ENCODE data around the gene DGKA. TPM values are rescaled to one million over a fixed set of nuclear protein-coding genes. Genes with fewer than 3 reads are reported as not detected.

DGKA gene
- polyA plus RNA-seq, 1 of the 3 experiments (the other 2 are of a cell fraction) = 75.9 TPM

DNA sequence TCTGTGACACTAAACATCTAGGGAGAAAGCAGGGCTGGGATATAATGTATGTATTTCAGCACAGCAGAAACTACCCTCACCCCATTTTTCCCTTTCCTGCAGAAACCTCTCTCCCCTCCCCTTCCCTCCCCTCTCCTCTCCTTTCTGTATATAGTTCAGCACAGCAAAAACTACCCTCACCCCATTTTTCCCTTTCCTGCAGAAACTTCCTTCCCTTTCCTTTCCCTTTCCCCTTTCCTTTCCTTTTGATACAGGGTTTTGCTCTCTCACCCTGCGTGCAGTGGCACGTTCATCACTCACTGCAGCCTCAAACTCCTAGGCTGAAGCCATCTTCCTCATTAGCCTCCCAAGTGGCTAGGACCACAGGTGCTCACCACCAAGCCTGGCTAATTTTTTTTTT is 32.8 kb downstream of the DGKA start:
- Histone ChIP-seq H4K20me1 (ENCODE audit: insufficient read depth) (no peaks in the 10 kb centered on the region), H3F3A (replicated peaks; ENCODE audit: insufficient read depth) (peaks cover 8% of the 10 kb centered on the region), H3K9me3 (no peaks in the 10 kb centered on the region), H3K36me3 (replicated peaks in 1 of 2; ENCODE audit: control insufficient read depth in 1 of 2, insufficient read depth in 2 of 2, low read length in 1 of 2) (peaks cover 0 to 4% of the 10 kb centered on the region in 2 experiments), H3K4me3 (ENCODE audit: low read depth in 2 of 2, low read length in 1 of 2) (no peak overlapping the region), H3K79me2 (ENCODE audit: insufficient read depth) (peaks cover 20% of the 10 kb centered on the region), H3K4me1 (ENCODE audit: control insufficient read depth in 1 of 2, insufficient read depth in 2 of 2, low read depth in 1 of 2, low read length in 1 of 2) (peaks cover 14 to 20% of the 10 kb centered on the region in 2 experiments; a peak in 3 of 4 replicates), H3K4me2 (no peak overlapping the region), H2AFZ (ENCODE audit: low read depth) (no peak overlapping the region), H3K9me2 (no peaks in the 10 kb centered on the region), H3K27me3 (ENCODE audit: insufficient read depth) (no peaks in the 10 kb centered on the region), H3K9ac (no peak overlapping the region), H3K27ac (ENCODE audit: low read depth in 2 of 2, low read length in 1 of 2) (no peak overlapping the region)
- CTCF ChIA-PET = no interaction called here
- TF ChIP-seq, protein P1, sequence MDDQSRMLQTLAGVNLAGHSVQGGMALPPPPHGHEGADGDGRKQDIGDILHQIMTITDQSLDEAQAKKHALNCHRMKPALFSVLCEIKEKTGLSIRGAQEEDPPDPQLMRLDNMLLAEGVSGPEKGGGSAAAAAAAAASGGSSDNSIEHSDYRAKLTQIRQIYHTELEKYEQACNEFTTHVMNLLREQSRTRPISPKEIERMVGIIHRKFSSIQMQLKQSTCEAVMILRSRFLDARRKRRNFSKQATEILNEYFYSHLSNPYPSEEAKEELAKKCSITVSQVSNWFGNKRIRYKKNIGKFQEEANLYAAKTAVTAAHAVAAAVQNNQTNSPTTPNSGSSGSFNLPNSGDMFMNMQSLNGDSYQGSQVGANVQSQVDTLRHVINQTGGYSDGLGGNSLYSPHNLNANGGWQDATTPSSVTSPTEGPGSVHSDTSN (IDR thresholded peaks at IDR 0.05) = no peak
- TF ChIP-seq JUND (IDR thresholded peaks at IDR 0.05) = no peak
- TF ChIP-seq, protein P2, sequence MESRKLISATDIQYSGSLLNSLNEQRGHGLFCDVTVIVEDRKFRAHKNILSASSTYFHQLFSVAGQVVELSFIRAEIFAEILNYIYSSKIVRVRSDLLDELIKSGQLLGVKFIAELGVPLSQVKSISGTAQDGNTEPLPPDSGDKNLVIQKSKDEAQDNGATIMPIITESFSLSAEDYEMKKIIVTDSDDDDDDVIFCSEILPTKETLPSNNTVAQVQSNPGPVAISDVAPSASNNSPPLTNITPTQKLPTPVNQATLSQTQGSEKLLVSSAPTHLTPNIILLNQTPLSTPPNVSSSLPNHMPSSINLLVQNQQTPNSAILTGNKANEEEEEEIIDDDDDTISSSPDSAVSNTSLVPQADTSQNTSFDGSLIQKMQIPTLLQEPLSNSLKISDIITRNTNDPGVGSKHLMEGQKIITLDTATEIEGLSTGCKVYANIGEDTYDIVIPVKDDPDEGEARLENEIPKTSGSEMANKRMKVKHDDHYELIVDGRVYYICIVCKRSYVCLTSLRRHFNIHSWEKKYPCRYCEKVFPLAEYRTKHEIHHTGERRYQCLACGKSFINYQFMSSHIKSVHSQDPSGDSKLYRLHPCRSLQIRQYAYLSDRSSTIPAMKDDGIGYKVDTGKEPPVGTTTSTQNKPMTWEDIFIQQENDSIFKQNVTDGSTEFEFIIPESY (IDR thresholded peaks at IDR 0.05; ENCODE audit: borderline replicate concordance, low read depth) = no peak
- TF ChIP-seq, protein P3, sequence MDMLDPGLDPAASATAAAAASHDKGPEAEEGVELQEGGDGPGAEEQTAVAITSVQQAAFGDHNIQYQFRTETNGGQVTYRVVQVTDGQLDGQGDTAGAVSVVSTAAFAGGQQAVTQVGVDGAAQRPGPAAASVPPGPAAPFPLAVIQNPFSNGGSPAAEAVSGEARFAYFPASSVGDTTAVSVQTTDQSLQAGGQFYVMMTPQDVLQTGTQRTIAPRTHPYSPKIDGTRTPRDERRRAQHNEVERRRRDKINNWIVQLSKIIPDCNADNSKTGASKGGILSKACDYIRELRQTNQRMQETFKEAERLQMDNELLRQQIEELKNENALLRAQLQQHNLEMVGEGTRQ (IDR thresholded peaks at IDR 0.05; ENCODE audit: borderline replicate concordance, low read depth, low read length) = no peak
- TF ChIP-seq TAF1 (IDR thresholded peaks at IDR 0.05; ENCODE audit: borderline replicate concordance, low read depth, low read length) = no peak
- TF ChIP-seq NRF1 (IDR thresholded peaks at IDR 0.05; ENCODE audit: low read depth, low read length) = no peak
- TF ChIP-seq TCF12 (IDR thresholded peaks at IDR 0.05) = no peak
- no peak for TF ChIP-seq NFIC (IDR thresholded peaks at IDR 0.05; ENCODE audit: borderline replicate concordance)
- no peak for TF ChIP-seq MEF2A (IDR thresholded peaks at IDR 0.05; ENCODE audit: borderline replicate concordance, low read depth)
- TF ChIP-seq CHD2 (IDR thresholded peaks at IDR 0.05; ENCODE audit: low read length, partially characterized antibody) = no peak
- no peak for DNase-seq
- WGBS (ENCODE audit: low lambda C conversion rate) = 88% methylated on average over 2 of the region's 2 CpGs
- POLR2A ChIA-PET = no interaction called here

DNA sequence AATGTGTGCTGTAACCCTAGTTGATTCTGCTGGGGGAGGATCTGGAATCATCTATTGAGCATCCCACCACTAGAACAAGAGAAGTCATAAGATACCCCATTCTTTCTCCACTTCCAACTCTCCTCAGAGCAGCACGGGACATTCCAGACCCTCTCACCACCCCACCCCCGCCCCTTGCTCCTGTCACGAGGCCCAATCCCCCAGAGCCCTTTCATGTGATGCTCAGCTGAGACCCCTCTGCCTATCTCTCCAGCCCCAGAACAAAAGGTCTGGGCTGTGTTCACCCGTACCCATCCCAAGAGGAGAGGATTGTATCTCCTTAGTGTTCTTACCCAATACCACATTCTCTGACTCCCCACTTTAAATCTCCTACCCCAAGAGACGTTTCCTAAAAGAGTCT is 34.3 kb downstream of the DGKA start:
- no peak overlapping the region for H3K9ac ChIP-seq
- TF ChIP-seq GATA2 (CRISPR knock-in tag; IDR thresholded peaks at IDR 0.05) (no peak), POLR2AphosphoS5 (IDR thresholded peaks at IDR 0.05; ENCODE audit: low read depth, low read length) (no peak), SMC3 (IDR thresholded peaks at IDR 0.05; ENCODE audit: low read depth, low read length) (no peak), EP300 (IDR thresholded peaks at IDR 0.05; ENCODE audit: borderline replicate concordance in 1 of 2, low read depth in 1 of 2, low read length in 1 of 2) (no peak), RAD21 (IDR thresholded peaks at IDR 0.05; ENCODE audit: low read length) (no peak), MXI1 (IDR thresholded peaks at IDR 0.05; ENCODE audit: low read depth, low read length) (no peak), MEF2A (IDR thresholded peaks at IDR 0.05; ENCODE audit: borderline replicate concordance, low read depth) (no peak), TEAD4 (IDR thresholded peaks at IDR 0.05; ENCODE audit: borderline replicate concordance, insufficient read depth) (no peak), RFX5 (IDR thresholded peaks at IDR 0.05; ENCODE audit: low read length) (no peak)
- TF ChIP-seq, protein P1 (IDR thresholded peaks at IDR 0.05) = no peak
- TF ChIP-seq, protein P4, sequence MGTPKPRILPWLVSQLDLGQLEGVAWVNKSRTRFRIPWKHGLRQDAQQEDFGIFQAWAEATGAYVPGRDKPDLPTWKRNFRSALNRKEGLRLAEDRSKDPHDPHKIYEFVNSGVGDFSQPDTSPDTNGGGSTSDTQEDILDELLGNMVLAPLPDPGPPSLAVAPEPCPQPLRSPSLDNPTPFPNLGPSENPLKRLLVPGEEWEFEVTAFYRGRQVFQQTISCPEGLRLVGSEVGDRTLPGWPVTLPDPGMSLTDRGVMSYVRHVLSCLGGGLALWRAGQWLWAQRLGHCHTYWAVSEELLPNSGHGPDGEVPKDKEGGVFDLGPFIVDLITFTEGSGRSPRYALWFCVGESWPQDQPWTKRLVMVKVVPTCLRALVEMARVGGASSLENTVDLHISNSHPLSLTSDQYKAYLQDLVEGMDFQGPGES (IDR thresholded peaks at IDR 0.05; ENCODE audit: low read depth, low read length) = no peak
- TF ChIP-seq, protein P5, sequence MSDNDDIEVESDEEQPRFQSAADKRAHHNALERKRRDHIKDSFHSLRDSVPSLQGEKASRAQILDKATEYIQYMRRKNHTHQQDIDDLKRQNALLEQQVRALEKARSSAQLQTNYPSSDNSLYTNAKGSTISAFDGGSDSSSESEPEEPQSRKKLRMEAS (IDR thresholded peaks at IDR 0.05; ENCODE audit: low read depth) = no peak
- peaks cover under 1 to 7% of the 10 kb centered on the region in 2 experiments for H3K36me3 ChIP-seq (replicated peaks in 1 of 2; ENCODE audit: control insufficient read depth in 1 of 2, insufficient read depth in 2 of 2, low read length in 1 of 2)
- H2AFZ ChIP-seq (ENCODE audit: low read depth) = no peak overlapping the region
- no peaks in the 10 kb centered on the region for H4K20me1 ChIP-seq (ENCODE audit: insufficient read depth)
- peaks cover 8% of the 10 kb centered on the region for H3F3A ChIP-seq (replicated peaks; ENCODE audit: insufficient read depth)
- no peaks in the 10 kb centered on the region for H3K27me3 ChIP-seq (ENCODE audit: insufficient read depth)
- POLR2A ChIA-PET = no interaction called here
- H3K4me1 ChIP-seq (ENCODE audit: control insufficient read depth in 1 of 2, insufficient read depth in 2 of 2, low read depth in 1 of 2, low read length in 1 of 2) = peaks cover 14 to 20% of the 10 kb centered on the region in 2 experiments; a peak in 3 of 4 replicates
- WGBS (ENCODE audit: low lambda C conversion rate) = 86% methylated on average over 5 of the region's 5 CpGs
- H3K4me3 ChIP-seq (ENCODE audit: low read depth in 2 of 2, low read length in 1 of 2) = no peak overlapping the region
- DNase-seq = no peak
- no peak overlapping the region for H3K4me2 ChIP-seq
- H3K79me2 ChIP-seq (ENCODE audit: insufficient read depth) = peaks cover 27% of the 10 kb centered on the region
- no peaks in the 10 kb centered on the region for H3K9me2 ChIP-seq
- no peaks in the 10 kb centered on the region for H3K9me3 ChIP-seq
- CTCF ChIA-PET = no interaction called here
- no peak overlapping the region for H3K27ac ChIP-seq (ENCODE audit: low read depth in 2 of 2, low read length in 1 of 2)
